HK-2 (cell line): Measurements from ENCODE around the gene NSMCE1.
A peak's percentile ranks its signal among the peaks of the same experiment; 100 is the strongest.

ENCODE experiments used
- DNase-seq: peaks from one replicate; pipeline ENCODE4 v3.0.0-alpha.2; 2018; ENCODE audit not compliant: unreplicated experiment

The NSMCE1 gene

GRCh38 chr16:27268376-27269299 is at the start of gene NSMCE1:
NSMCE1 (minus strand) TSS chr16:27268772; CDS start chr16:27257570, 11,202 bp downstream.
- DNase-seq: peak; percentile 92

- no peak for DNase-seq
Observed at GRCh38 chr16:27317738-27318391, 49.3 kb upstream of the NSMCE1 start.

GRCh38 chr16:27317320-27317719 is 48.7 kb upstream of the NSMCE1 start:
- no peak for DNase-seq

- no peak for DNase-seq
Observed at GRCh38 chr16:27316038-27316680, 47.6 kb upstream of the NSMCE1 start.

DNA sequence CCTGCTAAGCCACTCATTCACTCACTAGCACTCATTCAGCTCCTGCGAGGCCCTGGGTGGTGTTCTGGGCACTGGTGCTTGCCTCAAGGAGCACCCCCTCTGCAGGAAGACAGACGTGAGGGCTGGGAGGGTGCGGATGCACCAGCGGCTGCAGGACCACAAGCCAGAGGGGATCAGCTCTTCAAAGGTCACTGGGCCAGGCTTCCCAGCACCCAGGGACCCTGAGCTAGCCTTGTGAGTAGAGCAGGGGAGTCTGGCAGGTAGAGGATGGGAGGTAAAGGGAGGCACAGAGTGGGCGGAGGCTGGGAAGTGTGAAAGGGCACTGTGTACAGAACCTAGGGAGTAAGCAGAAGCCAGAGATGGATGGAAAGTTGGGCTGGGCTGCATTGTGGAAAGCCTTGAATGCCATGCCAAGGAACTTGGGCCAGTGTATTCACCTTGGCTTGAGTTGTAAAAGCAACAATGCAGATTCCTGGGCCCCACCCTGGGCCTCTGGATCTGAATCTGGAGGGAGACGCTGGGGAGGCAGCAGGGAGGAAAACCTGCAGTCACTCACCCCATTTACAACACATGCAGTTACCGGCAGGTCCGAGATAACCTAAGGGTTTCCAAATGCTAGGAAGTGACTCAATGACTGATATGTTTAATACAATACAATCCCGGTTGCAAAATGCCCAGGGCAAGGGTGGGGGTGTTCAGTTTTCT is 46.9 kb upstream of the NSMCE1 start:
- peak; percentile 18 for DNase-seq

- no peak for DNase-seq
Observed at GRCh38 chr16:27314986-27315332, 46.4 kb upstream of the NSMCE1 start.

DNA sequence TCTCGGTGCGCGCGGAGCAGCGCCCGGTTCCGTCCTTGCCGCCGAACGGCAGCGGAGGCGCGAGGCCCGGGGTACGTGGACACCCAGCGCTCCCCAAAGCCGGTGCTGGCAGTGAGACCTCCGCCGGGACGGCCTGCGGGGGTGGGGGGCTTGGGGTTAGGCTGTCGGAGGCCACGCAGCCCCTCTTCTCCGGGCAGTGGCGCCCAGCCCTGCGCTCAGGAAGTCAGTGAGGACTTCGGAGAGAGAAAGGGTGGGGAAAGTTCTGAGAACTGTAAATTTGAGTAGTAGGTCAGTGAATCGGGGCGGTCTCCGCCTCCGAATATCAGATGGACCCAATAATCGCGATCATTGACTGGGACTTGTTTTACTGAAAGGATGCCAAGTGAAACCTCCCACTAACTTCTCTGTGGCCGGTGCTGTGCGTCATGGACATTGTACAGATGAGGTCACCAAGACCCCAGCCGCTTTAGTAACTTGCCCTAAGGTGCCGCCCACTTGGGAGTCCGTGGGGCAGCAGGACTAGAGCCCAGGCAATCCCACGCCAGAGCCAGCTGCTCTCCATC is 45.7 kb upstream of the NSMCE1 start:
- DNase-seq: peak; percentile 50

GRCh38 chr16:27313422-27314160 is 45.0 kb upstream of the NSMCE1 start, which contains the start of gene IL4R:
IL4R (plus strand) TSS chr16:27313974; CDS start chr16:27340204, 26,230 bp downstream.
- peak; percentile 82 for DNase-seq

GRCh38 chr16:27312580-27313421 is 44.2 kb upstream of the NSMCE1 start:
- no peak for DNase-seq

DNA sequence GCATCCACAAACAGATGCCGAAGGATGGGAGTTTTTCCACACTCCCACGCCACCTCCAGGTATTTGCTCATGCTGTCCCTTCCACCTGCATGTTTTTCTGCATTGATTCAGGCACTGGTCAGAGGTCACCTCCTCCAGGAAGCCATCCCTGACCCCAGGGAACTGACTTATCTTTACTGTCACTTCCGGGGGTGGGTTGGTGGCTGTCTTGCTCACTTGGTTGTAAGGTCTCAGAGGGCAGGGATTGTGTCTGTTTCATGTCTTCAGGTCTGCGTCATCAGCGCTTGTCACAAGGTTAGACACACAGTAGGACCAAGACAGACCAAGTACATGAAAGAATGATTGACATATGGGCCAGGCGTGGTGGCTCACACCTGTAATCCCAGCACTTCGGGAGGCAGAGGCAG is 43.3 kb upstream of the NSMCE1 start:
- no peak for DNase-seq

GRCh38 chr16:27311448-27311830 is 42.9 kb upstream of the NSMCE1 start:
- DNase-seq: no peak

DNA sequence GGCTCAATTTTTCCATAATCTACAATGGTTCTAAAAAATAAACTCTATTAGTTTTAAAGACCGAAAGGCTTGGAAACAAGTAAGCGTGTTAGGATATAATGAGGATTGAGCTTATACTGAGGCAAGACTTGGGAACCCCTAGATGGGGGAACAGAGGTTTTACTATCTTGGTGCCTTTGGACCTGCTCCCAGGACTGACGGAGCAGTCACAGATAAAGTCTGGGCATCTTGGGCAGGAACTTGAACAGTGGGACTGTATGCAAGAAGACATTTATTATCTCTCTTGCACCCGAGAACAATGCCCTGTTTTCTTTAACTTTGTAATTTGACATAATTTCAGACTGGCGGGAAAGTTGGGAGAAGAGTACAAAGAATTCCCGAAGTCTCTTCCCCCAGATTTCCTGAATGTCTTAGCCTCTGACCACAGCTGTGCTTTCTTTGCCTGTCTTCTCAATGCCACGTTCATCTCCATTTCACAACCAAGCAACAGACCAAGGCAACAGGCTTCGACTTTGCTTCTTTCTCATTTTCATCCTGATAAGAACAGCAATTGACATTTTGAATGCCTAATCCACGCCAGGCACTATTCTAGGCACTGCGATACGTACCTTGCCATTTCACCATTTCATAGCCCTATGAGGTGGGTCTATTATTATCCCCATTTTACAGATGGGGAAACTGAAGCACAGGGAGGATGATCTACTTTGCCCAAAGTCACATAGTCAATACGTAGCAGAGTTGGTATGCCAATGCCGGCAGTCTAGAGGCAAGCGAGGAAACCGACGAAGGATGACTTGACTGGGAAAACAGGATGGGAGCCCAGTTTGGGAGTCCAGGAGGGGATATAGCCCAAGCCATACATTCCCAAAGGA is 42.2 kb upstream of the NSMCE1 start:
- no peak for DNase-seq

- DNase-seq: no peak
Observed at GRCh38 chr16:27308792-27309191, 40.2 kb upstream of the NSMCE1 start.

GRCh38 chr16:27305839-27306442 is 37.4 kb upstream of the NSMCE1 start:
- DNase-seq: no peak

GRCh38 chr16:27304881-27305745 is 36.5 kb upstream of the NSMCE1 start:
- no peak for DNase-seq

- DNase-seq: no peak
Observed at GRCh38 chr16:27304102-27304501, 35.5 kb upstream of the NSMCE1 start.

- DNase-seq: no peak
Observed at GRCh38 chr16:27303256-27304100, 34.9 kb upstream of the NSMCE1 start.
